GM12892 (cell line): ENCODE data around the gene RNF141.
A peak's percentile ranks its signal among the peaks of the same experiment; 100 is the strongest.

Experiments used
- DNase-seq: peaks from one replicate; pipeline ENCODE4 v3.0.0; 2011; ENCODE audit not compliant: insufficient read length
- FAIRE-seq: peaks from 2 replicates; lab custom pipeline; 2011; peaks lifted over from hg19 to GRCh38; lab: Jason Lieb, UNC
- POLR2A ChIP-seq: IDR thresholded peaks from 2 replicates; pipeline ENCODE4 v1.6.1; 2011; ENCODE audit warnings: low read depth, low read length, control low read depth
- POLR2AphosphoS5 ChIP-seq: IDR thresholded peaks from 2 replicates; pipeline ENCODE4 v1.6.1; 2011; ENCODE audit warnings: low read depth, low read length, control low read depth
- TAF1 ChIP-seq: IDR thresholded peaks from 2 replicates; pipeline ENCODE4 v1.6.1; 2011; ENCODE audit warnings: low read depth, mild to moderate bottlenecking, control low read depth, low read length, borderline replicate concordance

RNF141 gene

GRCh38 chr11:10484461-10485180 is 56.4 kb downstream of the RNF141 start:
- FAIRE-seq (no peak), DNase-seq (no peak)
- TF ChIP-seq TAF1 (no peak), POLR2A (no peak), POLR2AphosphoS5 (no peak)

GRCh38 chr11:10483584-10483983 is 57.4 kb downstream of the RNF141 start:
- no peak for DNase-seq
- no peak for FAIRE-seq
- TF ChIP-seq POLR2AphosphoS5 = no peak
- no peak for TF ChIP-seq TAF1
- no peak for TF ChIP-seq POLR2A

GRCh38 chr11:10483174-10483573 is 57.8 kb downstream of the RNF141 start:
- TF ChIP-seq POLR2A (no peak), TAF1 (no peak), POLR2AphosphoS5 (no peak)
- FAIRE-seq (no peak), DNase-seq (no peak)

GRCh38 chr11:10481560-10482349 is 59.2 kb downstream of the RNF141 start:
- no peak for TF ChIP-seq POLR2AphosphoS5
- no peak for TF ChIP-seq TAF1
- TF ChIP-seq POLR2A = no peak
- no peak for DNase-seq
- no peak for FAIRE-seq

GRCh38 chr11:10480760-10481159 is 60.2 kb downstream of the RNF141 start:
- no peak for FAIRE-seq
- TF ChIP-seq POLR2A (no peak), TAF1 (no peak), POLR2AphosphoS5 (no peak)
- DNase-seq = no peak

- no peak for FAIRE-seq
- DNase-seq = no peak
- no peak for TF ChIP-seq POLR2AphosphoS5
- no peak for TF ChIP-seq POLR2A
- TF ChIP-seq TAF1 = no peak
These were observed 61.0 kb downstream of the RNF141 start for GRCh38 chr11:10480026-10480425.

- FAIRE-seq = no peak
- TF ChIP-seq POLR2AphosphoS5 = no peak
- no peak for TF ChIP-seq POLR2A
- TF ChIP-seq TAF1 = no peak
- DNase-seq = no peak
These were observed 62.1 kb downstream of the RNF141 start for GRCh38 chr11:10478574-10479550.

GRCh38 chr11:10478066-10478465 is 62.9 kb downstream of the RNF141 start:
- FAIRE-seq (no peak), DNase-seq (no peak)
- TF ChIP-seq POLR2AphosphoS5 = no peak
- TF ChIP-seq TAF1 = no peak
- TF ChIP-seq POLR2A = no peak

GRCh38 chr11:10477690-10478046 is 63.3 kb downstream of the RNF141 start:
- FAIRE-seq (peak; percentile 40), DNase-seq (no peak)
- TF ChIP-seq POLR2A (no peak), TAF1 (no peak), POLR2AphosphoS5 (no peak)

- DNase-seq = no peak
- no peak for FAIRE-seq
- TF ChIP-seq TAF1 (no peak), POLR2AphosphoS5 (no peak), POLR2A (no peak)
These were observed 63.9 kb downstream of the RNF141 start for GRCh38 chr11:10476927-10477689.

- TF ChIP-seq POLR2A = no peak
- FAIRE-seq = no peak
- DNase-seq = no peak
These were observed 64.6 kb downstream of the RNF141 start for GRCh38 chr11:10476342-10476741.
